Measurements from ENCODE around the gene PAGR1. TPM values are rescaled to one million over a fixed set of nuclear protein-coding genes. Genes with fewer than 3 reads are reported as not detected.

The PAGR1 gene
- total RNA-seq, 2 donors from 2014 or later = 15.1 to 16.6 TPM

- DNase-seq = no peak
- ATAC-seq = no peak
- intact Hi-C loops (cut with DNase I) = no loop called here
These were observed 5.2 kb upstream of the PAGR1 start for GRCh38 chr16:29810699-29811169.

GRCh38 chr16:29811170-29811895 lies 4.6 kb upstream of the PAGR1 start:
- intact Hi-C loops (cut with DNase I) = no loop called here
- ATAC-seq = peak; percentile 68 to 75
- peak; percentile 98 for DNase-seq

GRCh38 chr16:29811896-29812665 lies 3.9 kb upstream of the PAGR1 start, which contains the start of gene PRRT2:
Gene PRRT2 (plus strand): TSS chr16:29812193. CDS start chr16:29813055, 862 bp downstream.
- intact Hi-C loops (cut with DNase I) = no loop called here
- peak; percentile 76 for DNase-seq

GRCh38 chr16:29812754-29813643 lies 3.0 kb upstream of the PAGR1 start:
- no peak for DNase-seq
- intact Hi-C loops (cut with DNase I) = no loop called here
- no peak for ATAC-seq

More at GRCh38 chr16:29811896-29812665, 3.9 kb upstream of the PAGR1 start, which contains the start of gene PRRT2:
- ATAC-seq = peak; percentile 3 to 7

- ATAC-seq = no peak
- DNase-seq = no peak
- intact Hi-C loops (cut with DNase I) = no loop called here
These were observed 2.0 kb upstream of the PAGR1 start for GRCh38 chr16:29813644-29814562.

- no peak for ATAC-seq
- intact Hi-C loops (cut with DNase I) = no loop called here
- no peak for DNase-seq
These were observed 1.4 kb upstream of the PAGR1 start for GRCh38 chr16:29814592-29814991.

- ATAC-seq (no peak), DNase-seq (peak; percentile 62)
- intact Hi-C loops (cut with DNase I) = no loop called here
These were observed 775 bp upstream of the PAGR1 start for GRCh38 chr16:29815032-29815721.

GRCh38 chr16:29816694-29817441 lies 916 bp downstream of the PAGR1 start:
- peak; percentile 79 for DNase-seq
- intact Hi-C loops (cut with DNase I) = no loop called here
- ATAC-seq = peak; percentile 55 to 59

- DNase-seq = no peak
- no peak for ATAC-seq
- intact Hi-C loops (cut with DNase I) = no loop called here
These were observed 2.1 kb downstream of the PAGR1 start for GRCh38 chr16:29818082-29818481.

- DNase-seq (no peak), ATAC-seq (no peak)
- intact Hi-C loops (cut with DNase I) = no loop called here
These were observed 3.6 kb downstream of the PAGR1 start for GRCh38 chr16:29819506-29819905.

- ATAC-seq (peak in 1 of 2 donors; percentile 33), DNase-seq (peak; percentile 82)
- intact Hi-C loops (cut with DNase I) = no loop called here
These were observed 4.3 kb downstream of the PAGR1 start, which contains the start of gene MVP for GRCh38 chr16:29820271-29820701. Gene MVP (plus strand): TSS chr16:29820462. CDS start chr16:29830550, 10,088 bp downstream.

GRCh38 chr16:29820730-29821642 lies 5.0 kb downstream of the PAGR1 start:
- intact Hi-C loops (cut with DNase I) = no loop called here
- DNase-seq (peak; percentile 68), ATAC-seq (peak in 1 of 2 donors; percentile 29)

GRCh38 chr16:29821643-29822115 lies 5.7 kb downstream of the PAGR1 start:
- DNase-seq (no peak), ATAC-seq (peak in 1 of 2 donors; percentile 30)
- intact Hi-C loops (cut with DNase I) = no loop called here

- DNase-seq (no peak), ATAC-seq (peak in 1 of 2 donors; percentile 54)
- intact Hi-C loops (cut with DNase I) = no loop called here
These were observed 8.7 kb downstream of the PAGR1 start for GRCh38 chr16:29824589-29825144.
